Panc1 (cell line): ENCODE data around the gene CHODL. TPM values are rescaled to one million over a fixed set of nuclear protein-coding genes. Genes with fewer than 3 reads are reported as not detected.

Experiments
- ATAC-seq: fragments of 200-7000 bp; cut with Tn5 transposase; 2 replicates; pipeline ENCODE4 v1.9.1; 2020; ENCODE audit warnings: mild to moderate bottlenecking, moderate library complexity
- BruUV-seq: library from RNA; stranded (reverse); fragments of 400-500 nt; replicated peaks from 2 replicates; lab custom pipeline; 2021; lab: Mats Ljungman, UMichigan
- CTCF ChIA-PET: fragments of 300-600 bp; sonication (Branson Sonifier 250); formaldehyde crosslinking; loops from one replicate; lab custom pipeline; 2022; ENCODE audit warnings: antibody characterized with exemption; lab: Charles Lee
- POLR2A ChIA-PET: fragments of 300-600 bp; sonication (Branson Sonifier 250); formaldehyde crosslinking; loops from one replicate; lab custom pipeline; 2022; ENCODE audit warnings: antibody characterized with exemption; lab: Charles Lee
- DNase-seq: peaks from one replicate; pipeline ENCODE4 v3.0.0-alpha.2; 2010; ENCODE audit warnings: low read depth, low spot score
- H3K27ac ChIP-seq: 2 replicates; pipeline ENCODE4 v1.5.1; 2011; ENCODE audit warnings: mild to moderate bottlenecking, low read length, inconsistent platforms
- H3K27me3 ChIP-seq: fragments of 200-500 bp; sonication (Bioruptor generic); 2 replicates; pipeline ENCODE4 v1.6.0; 2014; ENCODE audit warnings: low read length, inconsistent platforms; ENCODE audit not compliant: control insufficient read depth, insufficient read depth
- H3K36me3 ChIP-seq: fragments of 200-500 bp; sonication (Bioruptor generic); 2 replicates; pipeline ENCODE4 v1.5.1; 2014; ENCODE audit warnings: inconsistent platforms, mild to moderate bottlenecking, low read length, moderate library complexity; ENCODE audit not compliant: control insufficient read depth, insufficient read depth
- H3K4me1 ChIP-seq: 2 replicates; pipeline ENCODE4 v1.5.1; 2011; ENCODE audit warnings: inconsistent platforms, mild to moderate bottlenecking, low read length, moderate library complexity; ENCODE audit not compliant: control insufficient read depth, insufficient read depth
- H3K4me3 ChIP-seq, 2 experiments: 2 replicates each; pipeline ENCODE4 v1.5.1; 2011 to 2012; ENCODE audit warnings: low read depth in 2 of 2, low read length in 2 of 2, mild to moderate bottlenecking in 2 of 2, inconsistent platforms in 1 of 2, moderate library complexity in 1 of 2
- H3K9me3 ChIP-seq: fragments of 200-500 bp; sonication (Bioruptor generic); 2 replicates; pipeline ENCODE4 v1.5.1; 2014; ENCODE audit warnings: low read depth, mild to moderate bottlenecking, inconsistent platforms, low read length, moderate library complexity; ENCODE audit not compliant: control insufficient read depth, insufficient read depth
- POLR2AphosphoS5 ChIP-seq: IDR thresholded peaks from 2 replicates; pipeline ENCODE4 v1.6.1; 2012; ENCODE audit warnings: mild to moderate bottlenecking, low read depth, low read length, moderate library complexity
- SIN3A ChIP-seq: IDR thresholded peaks from 2 replicates; pipeline ENCODE4 v1.6.1; 2012; ENCODE audit warnings: low read depth, mild to moderate bottlenecking, low read length, moderate library complexity, borderline replicate concordance; ENCODE audit not compliant: insufficient read depth
- TCF7L2 ChIP-seq: IDR thresholded peaks from 2 replicates; pipeline ENCODE4 v1.6.1; 2011; ENCODE audit warnings: mild to moderate bottlenecking, low read depth, low read length, inconsistent platforms
- in situ Hi-C: cut with HindIII; loops from 2 replicates; pipeline ENCODE4 v1.10.0; 2016; ENCODE audit warnings: low sequenced_read_pairs, low pct_unique_long_range_greater_than_20kb
- intact Hi-C: fragments of 100-400 bp; cut with micrococcal nuclease; formaldehyde crosslinking; loops from one replicate; pipeline ENCODE4 v1.10.0; 2022; ENCODE audit not compliant: unreplicated experiment
- total RNA-seq: library from RNA; stranded (reverse); gene quantifications from one replicate; pipeline ENCODE4 v1.2.1, GENCODE V29; 2021; ENCODE audit not compliant: unreplicated experiment
- TF ChIP-seq, protein P1 (sequence below), 2 experiments: IDR thresholded peaks; 2 replicates each; pipeline ENCODE4 v1.6.1; 2011 to 2012; ENCODE audit warnings: low read depth in 2 of 2, control low read depth in 1 of 2, low read length in 1 of 2, mild to moderate bottlenecking in 1 of 2, moderate library complexity in 1 of 2; ENCODE audit not compliant: insufficient read depth in 1 of 2
- TF ChIP-seq, protein P2 (sequence below): fragments of 450-650 bp; IDR thresholded peaks from 2 replicates; pipeline ENCODE4 v1.5.1; 2017; ENCODE audit warnings: mild to moderate bottlenecking

The CHODL gene
- total RNA-seq, 1 experiment from 2014 or later, result 0.10 TPM

DNA sequence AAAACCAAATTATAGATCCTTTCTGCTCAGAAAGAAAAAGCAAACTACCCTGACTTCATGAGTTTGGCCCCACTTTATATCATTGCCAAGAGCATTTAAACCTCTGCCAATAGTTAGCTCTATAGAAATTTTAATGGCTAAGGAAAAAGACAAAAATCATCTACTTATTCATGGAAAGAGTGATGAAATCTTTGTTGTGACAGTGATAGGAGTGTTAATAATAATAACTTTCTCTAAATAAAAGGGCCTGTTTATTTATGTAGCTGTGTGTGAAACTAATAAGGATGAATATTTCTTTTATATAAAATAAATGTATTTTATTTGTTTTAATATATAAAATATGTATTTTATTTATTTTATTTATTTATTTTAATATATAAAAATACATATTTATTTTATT, 6.4 kb downstream of the CHODL start:
- in situ Hi-C loops, result no loop called here
- Histone ChIP-seq H3K4me3 (no peak overlapping the region), H3K27me3 (no peaks in the 10 kb centered on the region), H3K4me1 (no peaks in the 10 kb centered on the region), H3K27ac (no peak overlapping the region), H3K9me3 (no peaks in the 10 kb centered on the region), H3K36me3 (no peaks in the 10 kb centered on the region)
- no TSS peak for BruUV-seq
- no peak for ATAC-seq
- no peak for TF ChIP-seq SIN3A
- no peak for TF ChIP-seq TCF7L2
- no peak for TF ChIP-seq POLR2AphosphoS5
- TF ChIP-seq, protein P1, sequence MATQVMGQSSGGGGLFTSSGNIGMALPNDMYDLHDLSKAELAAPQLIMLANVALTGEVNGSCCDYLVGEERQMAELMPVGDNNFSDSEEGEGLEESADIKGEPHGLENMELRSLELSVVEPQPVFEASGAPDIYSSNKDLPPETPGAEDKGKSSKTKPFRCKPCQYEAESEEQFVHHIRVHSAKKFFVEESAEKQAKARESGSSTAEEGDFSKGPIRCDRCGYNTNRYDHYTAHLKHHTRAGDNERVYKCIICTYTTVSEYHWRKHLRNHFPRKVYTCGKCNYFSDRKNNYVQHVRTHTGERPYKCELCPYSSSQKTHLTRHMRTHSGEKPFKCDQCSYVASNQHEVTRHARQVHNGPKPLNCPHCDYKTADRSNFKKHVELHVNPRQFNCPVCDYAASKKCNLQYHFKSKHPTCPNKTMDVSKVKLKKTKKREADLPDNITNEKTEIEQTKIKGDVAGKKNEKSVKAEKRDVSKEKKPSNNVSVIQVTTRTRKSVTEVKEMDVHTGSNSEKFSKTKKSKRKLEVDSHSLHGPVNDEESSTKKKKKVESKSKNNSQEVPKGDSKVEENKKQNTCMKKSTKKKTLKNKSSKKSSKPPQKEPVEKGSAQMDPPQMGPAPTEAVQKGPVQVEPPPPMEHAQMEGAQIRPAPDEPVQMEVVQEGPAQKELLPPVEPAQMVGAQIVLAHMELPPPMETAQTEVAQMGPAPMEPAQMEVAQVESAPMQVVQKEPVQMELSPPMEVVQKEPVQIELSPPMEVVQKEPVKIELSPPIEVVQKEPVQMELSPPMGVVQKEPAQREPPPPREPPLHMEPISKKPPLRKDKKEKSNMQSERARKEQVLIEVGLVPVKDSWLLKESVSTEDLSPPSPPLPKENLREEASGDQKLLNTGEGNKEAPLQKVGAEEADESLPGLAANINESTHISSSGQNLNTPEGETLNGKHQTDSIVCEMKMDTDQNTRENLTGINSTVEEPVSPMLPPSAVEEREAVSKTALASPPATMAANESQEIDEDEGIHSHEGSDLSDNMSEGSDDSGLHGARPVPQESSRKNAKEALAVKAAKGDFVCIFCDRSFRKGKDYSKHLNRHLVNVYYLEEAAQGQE (IDR thresholded peaks at IDR 0.05; ENCODE audit: insufficient read depth in 1 of 2, low read depth in 2 of 2, low read length in 1 of 2), result no peak
- TF ChIP-seq, protein P2, sequence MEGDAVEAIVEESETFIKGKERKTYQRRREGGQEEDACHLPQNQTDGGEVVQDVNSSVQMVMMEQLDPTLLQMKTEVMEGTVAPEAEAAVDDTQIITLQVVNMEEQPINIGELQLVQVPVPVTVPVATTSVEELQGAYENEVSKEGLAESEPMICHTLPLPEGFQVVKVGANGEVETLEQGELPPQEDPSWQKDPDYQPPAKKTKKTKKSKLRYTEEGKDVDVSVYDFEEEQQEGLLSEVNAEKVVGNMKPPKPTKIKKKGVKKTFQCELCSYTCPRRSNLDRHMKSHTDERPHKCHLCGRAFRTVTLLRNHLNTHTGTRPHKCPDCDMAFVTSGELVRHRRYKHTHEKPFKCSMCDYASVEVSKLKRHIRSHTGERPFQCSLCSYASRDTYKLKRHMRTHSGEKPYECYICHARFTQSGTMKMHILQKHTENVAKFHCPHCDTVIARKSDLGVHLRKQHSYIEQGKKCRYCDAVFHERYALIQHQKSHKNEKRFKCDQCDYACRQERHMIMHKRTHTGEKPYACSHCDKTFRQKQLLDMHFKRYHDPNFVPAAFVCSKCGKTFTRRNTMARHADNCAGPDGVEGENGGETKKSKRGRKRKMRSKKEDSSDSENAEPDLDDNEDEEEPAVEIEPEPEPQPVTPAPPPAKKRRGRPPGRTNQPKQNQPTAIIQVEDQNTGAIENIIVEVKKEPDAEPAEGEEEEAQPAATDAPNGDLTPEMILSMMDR, result no peak
- DNase-seq, result no peak
- ChIA-PET POLR2A (no interaction called here), CTCF (no interaction called here)
- intact Hi-C loops, result no loop called here

DNA sequence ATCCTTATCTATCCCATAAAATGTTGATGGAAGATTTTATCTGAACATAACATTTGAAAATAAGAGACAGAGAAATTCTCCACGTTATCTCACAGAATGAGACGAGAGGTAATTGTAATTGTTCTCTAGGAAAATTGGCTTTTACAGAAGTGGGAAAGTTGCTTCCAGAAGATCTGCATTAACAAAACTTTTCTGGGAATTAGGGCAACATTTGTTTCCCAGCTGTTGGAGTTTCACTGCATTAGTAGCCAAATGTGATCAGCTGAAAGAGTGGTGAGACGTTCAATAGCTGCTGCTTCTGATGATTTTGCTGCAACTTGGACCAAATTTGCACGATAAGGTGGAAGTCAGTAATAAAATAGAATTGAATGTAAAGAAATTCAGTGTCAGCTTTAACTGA, 7.6 kb downstream of the CHODL start:
- no peak for DNase-seq
- H3K27ac ChIP-seq, result no peak overlapping the region
- no peak overlapping the region for H3K4me3 ChIP-seq
- H3K36me3 ChIP-seq, result no peaks in the 10 kb centered on the region
- H3K4me1 ChIP-seq, result no peaks in the 10 kb centered on the region
- intact Hi-C loops, result no loop called here
- TF ChIP-seq SIN3A (no peak), TCF7L2 (no peak), POLR2AphosphoS5 (no peak)
- TF ChIP-seq, protein P2, result no peak
- TF ChIP-seq, protein P1 (IDR thresholded peaks at IDR 0.05; ENCODE audit: insufficient read depth in 1 of 2, low read depth in 2 of 2, low read length in 1 of 2), result no peak
- no peaks in the 10 kb centered on the region for H3K9me3 ChIP-seq
- ChIA-PET CTCF (no interaction called here), POLR2A (no interaction called here)
- no TSS peak for BruUV-seq
- no peak for ATAC-seq
- in situ Hi-C loops, result no loop called here
- H3K27me3 ChIP-seq, result no peaks in the 10 kb centered on the region
